Prostate gland (tissue), 2 donors: ENCODE measurements around the gene UBTF.

Experiments used
- POLR2AphosphoS5 ChIP-seq: sonication (generic); formaldehyde crosslinking; IDR thresholded peaks from one replicate; pipeline ENCODE4 v1.6.1; 2017; ENCODE audit warnings: antibody characterized with exemption
- TF ChIP-seq, protein P1 (sequence below), 4 experiments: fragments of 200-600 bp in 2 of 4; fragments of 450-650 bp in 2 of 4; sonication (generic) in 2 of 4; IDR thresholded peaks; 1 replicate in 3 of 4; 2 replicates in 1 of 4; pipeline ENCODE4 v1.5.1; 2016 to 2019; ENCODE audit warnings: antibody characterized with exemption in 4 of 4, mild to moderate bottlenecking in 2 of 4, moderate library complexity in 2 of 4

DNA sequence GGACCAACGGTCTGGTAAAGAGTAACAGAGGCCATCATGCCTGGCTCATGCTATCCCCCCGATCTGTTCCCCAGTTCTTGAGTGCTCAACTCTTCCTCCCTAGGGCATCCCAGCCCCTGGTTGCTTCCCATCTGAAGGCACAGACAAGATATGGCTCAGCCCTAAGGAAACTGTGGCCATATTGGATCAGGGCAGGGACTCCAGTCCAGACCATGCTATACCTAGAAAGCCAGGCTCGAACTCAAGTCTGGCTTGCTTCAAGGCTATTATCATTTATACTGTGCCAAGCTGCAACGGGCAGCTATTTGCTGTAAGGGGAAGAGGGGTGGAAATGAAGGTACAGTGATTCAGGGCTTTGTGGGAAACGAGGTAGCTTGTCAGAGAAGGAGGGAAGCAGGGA is 2.8 kb downstream of the UBTF start:
- no peak for TF ChIP-seq POLR2AphosphoS5
- TF ChIP-seq, protein P1, sequence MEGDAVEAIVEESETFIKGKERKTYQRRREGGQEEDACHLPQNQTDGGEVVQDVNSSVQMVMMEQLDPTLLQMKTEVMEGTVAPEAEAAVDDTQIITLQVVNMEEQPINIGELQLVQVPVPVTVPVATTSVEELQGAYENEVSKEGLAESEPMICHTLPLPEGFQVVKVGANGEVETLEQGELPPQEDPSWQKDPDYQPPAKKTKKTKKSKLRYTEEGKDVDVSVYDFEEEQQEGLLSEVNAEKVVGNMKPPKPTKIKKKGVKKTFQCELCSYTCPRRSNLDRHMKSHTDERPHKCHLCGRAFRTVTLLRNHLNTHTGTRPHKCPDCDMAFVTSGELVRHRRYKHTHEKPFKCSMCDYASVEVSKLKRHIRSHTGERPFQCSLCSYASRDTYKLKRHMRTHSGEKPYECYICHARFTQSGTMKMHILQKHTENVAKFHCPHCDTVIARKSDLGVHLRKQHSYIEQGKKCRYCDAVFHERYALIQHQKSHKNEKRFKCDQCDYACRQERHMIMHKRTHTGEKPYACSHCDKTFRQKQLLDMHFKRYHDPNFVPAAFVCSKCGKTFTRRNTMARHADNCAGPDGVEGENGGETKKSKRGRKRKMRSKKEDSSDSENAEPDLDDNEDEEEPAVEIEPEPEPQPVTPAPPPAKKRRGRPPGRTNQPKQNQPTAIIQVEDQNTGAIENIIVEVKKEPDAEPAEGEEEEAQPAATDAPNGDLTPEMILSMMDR (IDR thresholded peaks at IDR 0.05), result no peak
